Skeletal muscle tissue (tissue), 4 donors: ENCODE data around the gene LIPG. TPM values are rescaled to one million over a fixed set of nuclear protein-coding genes. Genes with fewer than 3 reads are reported as not detected.

Source experiments
- H3K27ac ChIP-seq: one replicate; pipeline ENCODE4 v1.7.0; 2013; ENCODE audit warnings: mild to moderate bottlenecking, low read depth, low read length, inconsistent platforms
- H3K27me3 ChIP-seq, 3 donors: one replicate each; pipeline ENCODE4 v1.7.0; 2013; ENCODE audit warnings: low read length in 3 of 3; ENCODE audit not compliant: control insufficient read depth in 3 of 3, insufficient read depth in 3 of 3
- H3K36me3 ChIP-seq, 3 donors: one replicate each; pipeline ENCODE4 v1.7.0; 2013; ENCODE audit warnings: low read length in 3 of 3; ENCODE audit not compliant: control insufficient read depth in 3 of 3, insufficient read depth in 3 of 3
- H3K4me1 ChIP-seq, 3 donors: one replicate each; pipeline ENCODE4 v1.7.0; 2013; ENCODE audit warnings: low read length in 3 of 3, mild to moderate bottlenecking in 3 of 3; ENCODE audit not compliant: control insufficient read depth in 3 of 3, insufficient read depth in 3 of 3
- H3K4me3 ChIP-seq, 3 donors: one replicate each; pipeline ENCODE4 v1.7.0; 2013; ENCODE audit warnings: low read length in 3 of 3
- H3K9ac ChIP-seq, 3 donors: one replicate each; pipeline ENCODE4 v1.7.0; 2013; ENCODE audit warnings: low read length in 3 of 3, mild to moderate bottlenecking in 3 of 3, moderate library complexity in 2 of 3, low read depth in 1 of 3
- H3K9me3 ChIP-seq, 3 donors: one replicate each; pipeline ENCODE4 v1.7.0; 2013; ENCODE audit warnings: low read length in 3 of 3; ENCODE audit not compliant: control insufficient read depth in 3 of 3
- total RNA-seq: library from RNA; depleted of rRNA; stranded (reverse); fragments of >200 nt; gene quantifications from one replicate; pipeline ENCODE4 v1.2.3, GENCODE V29; 2014
- donor health status: Osteomylitis.

The LIPG gene
- total RNA-seq, 1 donor from 2014 or later: 2.6 TPM

DNA sequence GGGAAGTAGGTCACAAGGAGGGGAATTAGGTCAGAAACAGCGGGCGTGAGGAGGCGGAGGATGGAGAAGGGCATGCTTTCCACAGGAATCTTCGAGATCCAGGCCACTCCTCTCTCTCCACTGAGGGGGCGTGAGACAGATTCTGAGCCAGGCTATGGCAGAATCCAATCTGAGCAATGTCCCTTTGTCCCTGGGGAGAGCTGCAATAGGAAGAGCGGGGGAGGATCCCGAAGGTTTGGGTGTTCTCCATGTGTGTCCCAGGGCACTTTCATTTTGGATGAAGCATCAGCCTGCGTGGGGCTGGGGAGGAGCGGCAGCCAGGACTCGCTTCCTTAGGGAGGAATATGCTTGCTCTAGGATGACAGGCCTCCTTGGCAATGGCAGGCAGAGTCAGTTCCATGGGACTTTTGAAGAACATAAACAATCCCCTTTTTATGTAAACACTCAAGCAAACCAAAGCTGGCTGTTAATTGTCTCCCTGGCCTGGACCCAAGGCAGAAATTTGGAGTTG is 84.0 kb downstream of the LIPG start:
- H3K36me3 ChIP-seq: no peaks in the 10 kb centered on the region
- peak overlapping the region in 2 of 3 donors; percentile 0 to 49 for H3K4me3 ChIP-seq
- H3K4me1 ChIP-seq: peaks cover 25 to 44% (median 38%) of the 10 kb centered on the region in 3 donors
- H3K9me3 ChIP-seq: no peaks in the 10 kb centered on the region
- no peak overlapping the region for H3K9ac ChIP-seq
- H3K27ac ChIP-seq: no peak overlapping the region
- H3K27me3 ChIP-seq: no peaks in the 10 kb centered on the region

DNA sequence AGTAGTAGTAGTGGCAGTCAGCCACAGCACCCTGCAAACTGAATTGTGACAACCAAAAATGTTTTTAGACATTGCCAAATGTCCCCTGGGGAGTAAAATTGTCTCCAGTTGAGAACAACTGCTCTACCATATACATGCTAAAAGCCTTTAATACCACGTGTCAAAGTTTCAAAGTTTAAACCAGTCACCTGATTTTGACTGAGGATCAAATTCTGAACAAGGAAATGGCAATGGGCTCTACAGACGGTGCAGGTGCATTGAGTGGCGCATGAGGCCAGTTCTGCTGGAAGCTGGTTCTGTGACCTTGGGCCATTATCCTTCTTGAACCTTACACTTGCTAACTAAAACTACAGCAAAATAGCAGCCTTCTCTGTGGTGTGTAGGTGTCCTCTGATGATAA is 85.0 kb downstream of the LIPG start:
- H3K27me3 ChIP-seq: no peaks in the 10 kb centered on the region
- H3K27ac ChIP-seq: no peak overlapping the region
- no peaks in the 10 kb centered on the region for H3K9me3 ChIP-seq
- H3K36me3 ChIP-seq: no peaks in the 10 kb centered on the region
- H3K4me3 ChIP-seq: no peak overlapping the region
- peaks cover 27 to 47% (median 42%) of the 10 kb centered on the region in 3 donors for H3K4me1 ChIP-seq
- no peak overlapping the region for H3K9ac ChIP-seq

GRCh38 chr18:49647496-49648168 is 85.8 kb downstream of the LIPG start:
- Histone ChIP-seq H3K4me3 (no peak overlapping the region), H3K36me3 (no peaks in the 10 kb centered on the region), H3K27ac (peak overlapping the region; percentile 71)

DNA sequence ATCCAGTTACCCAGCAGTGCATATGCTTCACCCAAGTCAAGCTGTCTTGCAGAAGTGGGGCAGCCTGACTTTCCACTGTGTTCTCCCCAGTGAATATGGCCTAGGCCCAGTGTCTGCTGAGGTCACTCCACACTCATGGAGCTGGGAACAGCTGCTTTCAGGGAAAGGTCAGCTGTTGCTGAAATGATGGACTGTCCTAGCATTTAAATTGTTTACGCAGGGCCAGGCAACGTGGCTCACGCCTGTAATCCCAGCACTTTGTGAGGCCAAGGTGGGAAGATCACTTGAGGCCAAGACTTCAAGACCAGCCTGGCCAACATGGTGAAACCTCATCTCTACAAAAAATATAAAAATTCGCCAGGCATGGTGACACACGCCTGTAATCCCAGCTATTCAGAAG is 86.5 kb downstream of the LIPG start:
- Histone ChIP-seq H3K9me3 (no peaks in the 10 kb centered on the region), H3K4me1 (peaks cover 37 to 58% (median 54%) of the 10 kb centered on the region in 3 donors), H3K36me3 (no peaks in the 10 kb centered on the region), H3K4me3 (no peak overlapping the region), H3K9ac (peak overlapping the region in 1 of 3 donors; percentile 41), H3K27me3 (no peaks in the 10 kb centered on the region), H3K27ac (peak overlapping the region; percentile 71)

More at GRCh38 chr18:49647496-49648168, 85.8 kb downstream of the LIPG start:
- no peaks in the 10 kb centered on the region for H3K27me3 ChIP-seq
- peak overlapping the region in 1 of 3 donors; percentile 41 for H3K9ac ChIP-seq
- no peaks in the 10 kb centered on the region for H3K9me3 ChIP-seq
- peaks cover 31 to 51% (median 47%) of the 10 kb centered on the region in 3 donors for H3K4me1 ChIP-seq

Other genes with a start within 250 kb of the LIPG start
- gene DYM, start 101.4 kb upstream of the LIPG start, total RNA-seq: 49.1 TPM
- 4.7 TPM for gene C18orf32, start 74.8 kb upstream of the LIPG start, total RNA-seq
- gene RPL17, start 69.6 kb upstream of the LIPG start, total RNA-seq: 1,271 TPM